Left ventricle myocardium superior (tissue), 1 donor: ENCODE data around the gene SAMD11. TPM values are rescaled to one million over a fixed set of nuclear protein-coding genes. Genes with fewer than 3 reads are reported as not detected.
"Not testable (repeated sequence)": the region's sequence is repeated elsewhere in the genome, so short reads cannot be mapped to it uniquely, and the experiment has no call there.

Source experiments
- ATAC-seq: fragments of 200-7000 bp; cut with Tn5 transposase; one replicate; pipeline ENCODE4 v1.9.1; 2020; ENCODE audit warnings: mild to moderate bottlenecking, moderate library complexity
- DNase-seq: peaks from one replicate; pipeline ENCODE4 v3.0.0-alpha.2; 2020
- intact Hi-C: fragments of 100-400 bp; cut with micrococcal nuclease; formaldehyde crosslinking; loops from one replicate; pipeline ENCODE4 v1.11.0; 2022
- total RNA-seq: library from RNA; stranded (reverse); fragmentation: NEBNext Ultra II Directional; extraction: Animal tissue kit (Norgen Biotek cat#: 25700); gene quantifications from one replicate; pipeline ENCODE4 v1.2.1, GENCODE V29; 2021
- donor health status: DM: no; HTN: yes; CAD: no; lungs with severe emphysema.

The SAMD11 gene
- total RNA-seq, 1 donor from 2014 or later, result 2.1 TPM

DNA sequence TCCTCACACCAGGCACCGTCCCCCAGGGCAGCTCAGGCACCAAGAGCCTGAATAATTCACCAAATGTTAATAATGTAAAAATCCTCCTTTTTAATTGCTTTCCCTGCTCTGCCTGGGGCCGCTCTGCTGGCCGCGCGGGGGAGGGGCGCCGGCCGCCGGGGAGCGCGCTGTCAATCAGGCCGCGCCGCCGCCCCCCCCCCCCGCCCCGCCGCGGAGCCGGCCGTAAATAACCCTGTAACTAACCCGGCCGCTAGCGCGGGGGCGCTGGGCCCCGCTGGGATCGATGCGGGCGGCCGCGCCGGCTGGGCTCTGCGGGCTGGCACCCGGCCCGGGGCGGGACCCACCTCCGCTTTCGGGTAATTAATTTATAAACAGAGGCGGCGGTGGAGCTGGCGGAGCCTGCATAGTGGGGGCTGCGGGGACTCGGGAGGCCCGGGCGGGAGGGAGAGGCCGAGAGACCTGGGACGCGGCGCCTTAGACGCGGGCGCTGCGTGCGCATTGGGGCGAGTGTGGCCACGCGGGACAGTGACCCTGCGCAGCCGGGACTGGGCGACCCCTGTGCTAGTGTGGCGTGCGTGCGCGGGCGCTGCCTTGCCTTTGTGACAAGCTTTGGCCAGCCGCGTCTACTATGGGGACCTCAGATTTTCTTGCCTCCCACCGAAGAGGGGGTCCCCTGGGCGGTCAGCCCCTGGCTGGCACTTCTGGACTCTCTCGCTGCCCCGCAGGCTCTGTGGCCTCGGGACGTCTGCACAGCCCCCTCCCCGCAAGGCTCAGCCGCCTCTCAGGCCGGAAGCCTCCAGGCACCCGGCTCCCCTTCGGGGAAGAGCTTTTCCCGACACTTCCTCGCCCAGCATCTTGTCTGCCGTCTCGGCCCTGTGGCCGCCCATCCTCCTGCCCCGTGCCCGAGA is 16.6 kb downstream of the SAMD11 start:
- intact Hi-C loops, result no loop called here
- DNase-seq (peak; percentile 79), ATAC-seq (peak; percentile 52)

- no peak for DNase-seq
- intact Hi-C loops, result no loop called here
- no peak for ATAC-seq
These were observed 17.4 kb downstream of the SAMD11 start for GRCh38 chr1:941015-941587.

DNA sequence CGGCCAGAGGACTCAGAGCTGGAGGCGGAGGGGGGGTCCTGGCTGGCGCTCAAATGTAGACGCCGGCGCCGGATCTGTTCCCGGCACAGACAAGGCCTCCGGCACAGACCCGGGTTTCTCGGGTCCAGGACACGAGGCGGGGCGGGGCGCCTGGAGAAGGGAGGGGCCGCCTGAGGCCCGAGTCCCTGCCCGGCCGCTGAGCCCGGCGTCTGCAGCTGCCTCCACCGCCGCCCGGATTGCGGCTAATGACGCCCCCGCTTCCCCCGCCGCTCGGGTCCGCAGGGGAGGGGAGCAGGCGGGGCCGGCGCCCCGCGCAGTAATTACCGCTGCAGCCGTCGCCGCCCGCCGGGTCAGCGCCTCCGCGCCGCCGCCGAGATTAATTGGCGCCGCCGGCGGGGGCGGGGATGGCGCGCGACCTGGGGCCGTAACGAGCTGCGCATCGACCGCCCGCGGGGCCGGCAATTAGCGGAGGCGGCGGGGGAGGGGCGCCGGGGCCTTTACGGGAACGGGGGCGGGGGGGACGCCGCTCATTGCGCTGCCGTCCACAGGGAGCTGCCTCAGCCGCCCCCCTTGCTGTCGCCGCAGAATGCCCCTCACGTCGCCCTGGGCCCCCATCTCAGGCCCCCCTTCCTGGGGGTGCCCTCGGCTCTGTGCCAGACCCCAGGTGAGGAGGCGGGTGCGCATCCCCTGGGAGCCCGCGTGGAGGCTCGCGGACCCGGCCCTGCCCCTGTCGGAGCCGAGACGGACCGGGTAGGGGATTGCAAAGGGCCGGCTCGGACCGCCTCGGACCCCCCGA is 18.1 kb downstream of the SAMD11 start:
- DNase-seq (peak; percentile 86), ATAC-seq (peak; percentile 59)
- intact Hi-C loops, result no loop called here

- intact Hi-C loops, result no loop called here
- ATAC-seq (no peak), DNase-seq (no peak)
These were observed 18.7 kb downstream of the SAMD11 start for GRCh38 chr1:942411-942821.

GRCh38 chr1:942864-943533 is 19.3 kb downstream of the SAMD11 start:
- DNase-seq (peak; percentile 75), ATAC-seq (peak; percentile 10)
- intact Hi-C loops, result no loop called here

GRCh38 chr1:943545-944340 is 20.0 kb downstream of the SAMD11 start:
- intact Hi-C loops, result no loop called here
- DNase-seq (no peak), ATAC-seq (no peak)

DNA sequence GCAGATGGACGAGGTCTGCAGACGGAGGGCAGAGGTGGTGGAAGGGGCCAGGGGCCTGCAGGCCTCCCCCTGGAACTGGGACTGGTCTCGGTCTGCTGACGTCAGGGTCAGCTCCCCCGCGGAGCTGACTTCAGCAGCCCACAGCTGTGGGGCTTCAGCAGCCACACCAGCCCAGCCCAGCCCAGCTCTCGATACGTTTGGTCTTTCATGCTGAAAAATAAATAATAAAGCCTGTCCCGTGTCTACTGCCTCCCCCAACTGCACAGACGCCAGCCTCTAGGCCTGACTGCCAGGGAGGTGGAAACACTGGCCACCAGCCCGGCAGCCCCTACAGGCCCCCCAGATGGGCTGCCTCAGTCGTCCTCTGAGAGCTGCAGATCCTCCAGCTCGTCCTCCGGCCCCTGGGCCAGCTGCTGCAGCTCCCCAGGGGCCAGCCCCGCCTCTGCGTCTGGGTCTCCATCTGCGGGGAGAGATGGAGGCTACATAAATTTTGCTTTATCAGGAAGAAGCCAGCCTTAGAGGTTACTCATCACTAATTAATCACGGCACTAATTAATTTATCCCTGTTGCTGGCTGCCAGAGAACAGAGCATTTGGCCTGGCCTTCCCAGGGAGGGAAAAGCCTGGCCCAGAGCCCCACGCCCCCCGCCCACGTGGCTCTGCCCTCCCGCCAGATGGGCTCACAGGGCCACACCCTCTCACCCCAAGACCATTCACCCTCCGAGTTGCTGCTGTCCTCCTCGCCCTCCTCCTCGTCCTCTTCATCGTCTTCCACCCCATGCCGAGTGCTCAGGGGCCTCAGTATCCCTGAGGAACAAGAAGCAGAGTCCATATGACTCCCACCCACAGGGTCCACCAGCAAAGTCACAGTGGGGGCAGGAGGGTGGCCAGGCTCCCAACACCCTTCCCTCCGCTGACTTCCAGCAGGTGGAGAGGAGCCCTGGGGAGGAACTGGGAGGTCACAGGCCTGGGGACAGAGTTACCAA is 20.9 kb downstream of the SAMD11 start:
- peak; percentile 42 for ATAC-seq
- intact Hi-C loops, result no loop called here
- DNase-seq, result peak; percentile 73

GRCh38 chr1:945688-946556 is 22.2 kb downstream of the SAMD11 start:
- DNase-seq (no peak), ATAC-seq (no peak)
- intact Hi-C loops, result no loop called here

GRCh38 chr1:946811-947210 is 23.1 kb downstream of the SAMD11 start:
- ATAC-seq, DNase-seq, intact Hi-C loops: not testable (repeated sequence)

- intact Hi-C loops, result no loop called here
- no peak for ATAC-seq
- no peak for DNase-seq
These were observed 24.2 kb downstream of the SAMD11 start for GRCh38 chr1:947958-948357.

- no peak for DNase-seq
- intact Hi-C loops, result no loop called here
These were observed 26.5 kb downstream of the SAMD11 start for GRCh38 chr1:950268-950667.

DNA sequence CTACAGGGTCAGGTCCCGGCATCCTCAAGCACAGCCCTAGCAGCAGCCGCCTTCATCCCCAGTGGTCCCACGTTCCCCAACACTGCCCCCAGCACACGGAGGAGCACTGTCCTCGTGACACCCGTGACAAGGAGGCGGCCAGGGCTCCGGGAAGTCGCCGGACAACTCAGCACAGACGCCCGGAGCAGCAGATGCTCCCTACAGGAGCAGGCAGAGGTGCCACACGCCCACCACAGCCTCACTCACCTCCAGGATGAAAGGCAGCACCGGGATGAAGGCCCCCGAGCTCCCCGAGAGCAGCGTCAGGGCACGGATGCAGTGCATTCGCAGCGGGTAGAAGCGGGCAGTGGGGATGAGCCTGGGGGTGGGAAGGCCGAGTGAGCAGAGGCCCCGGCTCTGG is 27.2 kb downstream of the SAMD11 start:
- ATAC-seq, result no peak

More at GRCh38 chr1:950268-950667, 26.5 kb downstream of the SAMD11 start:
- ATAC-seq, result no peak

GRCh38 chr1:951364-951763 is 27.6 kb downstream of the SAMD11 start:
- ATAC-seq (no peak), DNase-seq (no peak)
- intact Hi-C loops, result no loop called here

More for the DNA sequence above, 27.2 kb downstream of the SAMD11 start:
- no peak for DNase-seq
- intact Hi-C loops, result no loop called here

DNA sequence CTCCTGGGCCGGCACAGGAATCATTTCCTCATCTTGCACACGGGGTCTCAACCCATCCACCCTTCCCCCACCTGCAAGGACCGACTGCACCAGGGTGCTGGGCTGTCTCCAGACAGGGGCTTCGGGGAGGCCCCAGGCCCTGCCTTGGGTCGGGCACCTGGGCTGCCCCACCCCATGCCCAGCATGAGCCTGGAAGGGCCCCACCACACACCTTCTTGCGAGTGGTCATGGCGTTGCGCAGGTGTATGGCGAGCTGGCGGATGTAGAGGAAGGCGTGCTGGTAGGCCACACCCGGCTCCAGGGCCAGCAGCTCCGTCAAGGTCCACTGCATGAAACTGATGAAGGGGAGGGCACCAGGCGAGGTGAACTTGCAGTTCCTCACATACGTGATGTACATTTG is 28.5 kb downstream of the SAMD11 start:
- no peak for ATAC-seq
- no peak for DNase-seq
- intact Hi-C loops, result no loop called here

DNA sequence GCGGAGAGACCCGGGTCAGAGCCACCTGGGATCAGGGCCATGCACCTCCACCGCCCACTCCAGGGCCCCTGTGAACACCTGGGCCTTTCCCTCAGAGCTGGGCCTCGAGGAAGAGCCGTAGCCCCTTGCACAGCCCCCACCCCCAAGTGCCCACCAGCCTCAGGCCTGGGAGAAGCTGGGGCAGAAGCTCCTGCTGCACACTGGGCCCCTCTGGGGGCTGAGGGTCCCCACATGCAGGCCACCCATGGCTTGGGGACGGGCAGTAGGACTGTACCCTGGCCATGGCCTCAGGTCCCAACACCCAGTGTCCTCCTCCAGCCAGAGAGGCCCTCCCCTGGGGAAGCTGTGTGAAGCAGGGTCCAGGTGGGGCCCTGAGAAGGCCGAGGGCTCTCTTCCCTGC is 28.9 kb downstream of the SAMD11 start:
- intact Hi-C loops, result no loop called here
- DNase-seq (no peak), ATAC-seq (no peak)

- intact Hi-C loops, result no loop called here
- ATAC-seq (no peak), DNase-seq (no peak)
These were observed 30.0 kb downstream of the SAMD11 start for GRCh38 chr1:953524-954320.
